NCI-H82 treated with DMSO at 0.1 percent for 48 hours (cell line): Measurements from ENCODE around the gene FAM89B.
A peak's percentile ranks its signal among the peaks of the same experiment; 100 is the strongest.

Experiments used
- DNase-seq: peaks from one replicate; lab custom pipeline; 2025; ENCODE audit not compliant: unreplicated experiment; lab: John Stamatoyannopoulos, UW

The FAM89B gene

DNA sequence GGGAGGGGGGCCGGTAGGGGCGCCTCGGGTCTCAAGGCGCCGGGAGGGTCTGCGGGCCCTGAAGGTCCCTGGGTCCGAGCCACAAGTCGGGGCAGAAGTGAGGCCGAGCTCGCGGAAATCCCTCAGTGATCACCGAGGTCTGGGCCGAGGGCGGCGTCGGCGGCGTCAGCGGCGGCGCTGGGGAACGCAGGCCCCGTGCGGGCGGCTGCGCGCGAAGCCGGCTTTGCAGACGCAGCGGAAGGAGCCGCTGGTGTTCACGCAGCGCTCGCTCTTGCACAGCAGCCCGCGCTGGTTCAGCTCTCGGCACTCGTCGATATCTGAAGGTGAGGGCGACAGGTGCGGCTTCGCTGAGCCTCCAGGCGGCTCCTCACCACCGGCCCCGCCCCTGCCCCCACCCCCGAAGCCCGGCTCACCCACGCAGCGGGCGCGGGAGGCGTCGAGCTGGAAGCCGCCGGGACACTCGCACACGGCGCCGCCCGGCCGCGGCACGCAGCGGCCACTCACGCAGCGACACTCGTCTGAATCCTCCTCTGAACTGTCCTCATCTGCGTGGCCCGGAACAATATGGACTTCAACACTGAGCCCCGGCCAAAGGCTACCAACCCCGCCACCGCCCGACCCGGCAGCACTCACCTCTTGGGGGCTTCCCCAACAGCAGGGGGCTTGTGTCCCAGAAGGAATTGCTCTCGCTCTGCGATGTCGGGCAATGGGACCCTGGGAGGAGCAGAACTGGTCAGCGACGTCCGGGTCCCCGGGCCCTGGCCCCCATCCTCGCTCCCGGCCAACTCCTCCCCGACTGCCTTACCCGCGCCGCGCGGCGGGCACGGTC is 33.2 kb upstream of the FAM89B start:
- DNase-seq: no peak

DNA sequence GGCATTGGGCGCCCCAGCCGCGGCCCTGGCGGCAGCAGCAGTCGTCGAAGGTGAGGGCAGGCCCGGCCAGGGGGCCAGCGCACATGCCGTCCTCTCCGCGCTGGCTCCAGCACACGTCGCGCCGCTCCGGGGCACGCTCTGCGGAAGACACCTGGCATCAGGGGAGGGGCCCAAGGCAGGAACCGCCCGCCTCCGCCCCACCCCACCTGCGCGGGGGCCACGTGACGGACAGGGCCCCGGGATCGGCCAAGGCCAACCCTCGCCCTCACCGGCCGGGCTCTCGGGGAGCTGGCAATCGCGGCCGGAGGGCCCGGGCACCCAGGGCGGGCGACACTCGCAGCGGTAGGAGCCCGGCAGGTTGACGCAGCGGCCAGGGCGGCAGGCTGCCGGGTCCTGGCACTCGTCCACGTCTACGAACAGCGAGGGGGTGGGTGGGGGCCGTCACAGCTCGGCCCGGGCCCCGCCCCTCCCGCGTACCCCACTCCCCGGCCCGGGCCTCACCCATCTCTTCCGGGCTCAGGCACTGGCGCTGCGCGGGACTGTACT is 32.5 kb upstream of the FAM89B start:
- no peak for DNase-seq

DNA sequence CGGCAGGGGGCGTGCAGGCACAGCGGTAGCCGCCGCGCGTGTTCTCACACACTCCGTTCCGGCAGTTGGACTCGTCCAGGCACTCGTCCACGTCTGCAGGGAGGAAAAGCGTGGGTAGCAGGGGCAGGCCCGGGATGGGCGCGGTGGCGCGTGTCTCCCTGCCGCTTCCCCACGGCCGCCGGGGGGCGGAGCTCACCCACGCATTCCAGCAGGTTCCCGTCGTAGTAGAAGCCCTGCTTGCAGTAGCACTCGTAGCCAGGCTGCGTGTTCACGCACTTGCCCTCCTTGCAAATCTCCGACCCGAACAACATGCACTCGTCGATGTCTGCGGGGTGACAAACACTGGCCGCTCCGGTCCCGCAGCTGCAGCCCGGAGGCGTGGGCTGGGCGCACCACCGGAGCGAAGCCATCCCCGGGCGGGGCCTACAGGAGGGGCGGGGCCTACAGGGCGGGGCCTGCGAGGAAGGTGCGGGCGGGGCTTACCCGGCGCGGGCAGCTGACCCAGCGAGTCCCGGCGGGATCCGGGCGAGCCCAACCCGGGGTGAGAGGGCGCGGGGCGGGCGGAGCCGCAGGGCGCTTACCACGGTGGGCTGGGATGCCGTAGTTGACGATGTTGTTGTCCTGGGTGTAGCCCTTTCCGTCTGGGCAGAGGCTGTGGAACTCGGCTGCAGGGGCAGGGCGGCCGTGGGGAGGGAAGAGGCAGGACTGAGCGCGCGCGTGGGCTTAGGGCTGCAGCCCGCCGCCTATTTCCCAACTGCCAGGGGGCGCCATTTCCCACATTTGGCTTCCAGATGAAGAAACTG is 31.8 kb upstream of the FAM89B start:
- peak; percentile 19 for DNase-seq

DNA sequence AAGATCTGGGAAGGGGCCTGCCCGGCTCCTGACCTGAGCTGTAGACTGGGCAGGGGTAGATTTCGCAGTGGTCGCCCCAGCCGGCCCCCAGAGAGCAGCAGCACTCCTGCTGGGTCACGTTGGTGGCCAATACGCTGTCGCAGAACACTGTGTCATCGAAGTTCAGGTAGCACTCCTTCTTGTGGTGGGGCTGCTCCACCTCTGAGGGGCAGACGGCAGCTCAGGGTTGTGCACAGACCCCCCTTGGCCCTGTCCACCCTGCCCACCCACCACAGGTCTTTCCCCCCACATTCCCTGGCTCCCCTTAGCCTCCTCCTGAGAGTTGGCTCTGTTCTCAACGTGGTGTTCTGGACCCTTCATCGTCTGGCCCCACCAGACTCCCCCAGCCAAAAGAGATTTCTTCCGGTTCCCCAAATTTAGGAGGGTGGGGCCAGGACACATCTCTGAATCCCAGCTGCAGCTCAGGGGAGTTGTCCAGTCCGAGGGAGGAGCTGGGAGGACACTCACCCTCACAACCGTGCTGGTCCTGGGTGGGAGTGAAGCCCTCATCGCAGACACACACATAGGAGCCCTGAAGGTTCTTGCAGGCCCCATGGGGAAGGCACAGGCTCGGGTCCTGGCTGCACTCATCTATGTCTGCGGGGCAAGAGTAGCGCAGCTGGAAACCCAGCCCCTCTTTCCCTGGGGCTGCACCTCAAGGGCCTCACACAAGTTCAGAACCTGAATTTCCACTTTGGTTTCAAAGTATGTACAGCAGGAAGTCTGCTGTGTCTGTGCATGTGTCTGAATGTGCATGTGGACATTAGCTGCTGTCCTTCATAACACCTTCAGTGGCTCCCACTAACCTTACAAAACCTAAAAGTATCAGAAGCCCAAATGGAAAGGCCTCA is 31.0 kb upstream of the FAM89B start:
- no peak for DNase-seq

DNA sequence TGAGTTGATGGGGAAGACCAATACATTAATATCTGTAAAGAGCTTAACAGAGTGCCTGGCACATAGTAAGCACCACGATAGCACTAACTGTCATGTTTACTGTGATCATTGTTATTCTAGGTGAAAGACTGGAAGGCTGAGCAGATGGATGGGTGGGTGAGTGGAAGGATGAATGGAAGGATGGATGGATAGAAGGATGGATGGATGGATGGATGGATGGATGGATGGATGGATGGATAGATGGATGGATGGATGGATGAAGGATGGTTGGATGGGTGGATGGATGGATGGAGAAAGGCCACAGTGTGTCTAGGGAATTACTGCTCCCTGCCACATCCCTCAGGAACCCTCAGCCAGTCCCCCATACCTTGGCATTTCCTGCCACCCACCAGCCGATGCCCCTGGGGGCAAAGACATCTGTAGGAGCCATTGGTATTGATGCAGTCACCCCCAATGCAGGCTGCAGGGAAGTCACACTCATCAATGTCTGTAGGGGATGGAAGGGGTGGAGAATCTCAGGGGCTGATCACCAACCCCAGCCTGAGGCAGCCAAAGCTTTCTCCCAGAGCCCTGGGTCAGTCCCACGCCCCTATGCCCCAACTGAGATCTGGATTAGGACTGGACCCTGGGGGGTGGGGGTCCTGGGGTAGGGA is 29.5 kb upstream of the FAM89B start:
- no peak for DNase-seq

DNA sequence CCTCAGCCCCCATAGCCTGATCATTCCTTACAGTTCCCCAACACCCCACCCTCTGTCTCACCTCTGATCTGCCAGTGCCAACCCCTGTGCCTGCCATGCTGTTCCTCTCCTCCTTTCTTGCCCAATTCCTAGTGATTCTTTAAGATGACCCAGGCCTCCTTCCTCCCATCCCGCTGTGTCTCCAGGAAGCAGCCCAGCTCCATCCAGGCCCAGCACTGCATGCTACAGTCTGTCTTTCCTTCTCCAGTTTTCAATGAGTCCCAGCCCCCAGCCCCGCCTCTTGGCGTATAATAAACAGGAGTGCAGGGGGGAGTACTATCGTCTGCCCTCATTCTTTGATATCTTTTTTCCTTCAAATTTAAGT is 26.5 kb upstream of the FAM89B start:
- no peak for DNase-seq

DNA sequence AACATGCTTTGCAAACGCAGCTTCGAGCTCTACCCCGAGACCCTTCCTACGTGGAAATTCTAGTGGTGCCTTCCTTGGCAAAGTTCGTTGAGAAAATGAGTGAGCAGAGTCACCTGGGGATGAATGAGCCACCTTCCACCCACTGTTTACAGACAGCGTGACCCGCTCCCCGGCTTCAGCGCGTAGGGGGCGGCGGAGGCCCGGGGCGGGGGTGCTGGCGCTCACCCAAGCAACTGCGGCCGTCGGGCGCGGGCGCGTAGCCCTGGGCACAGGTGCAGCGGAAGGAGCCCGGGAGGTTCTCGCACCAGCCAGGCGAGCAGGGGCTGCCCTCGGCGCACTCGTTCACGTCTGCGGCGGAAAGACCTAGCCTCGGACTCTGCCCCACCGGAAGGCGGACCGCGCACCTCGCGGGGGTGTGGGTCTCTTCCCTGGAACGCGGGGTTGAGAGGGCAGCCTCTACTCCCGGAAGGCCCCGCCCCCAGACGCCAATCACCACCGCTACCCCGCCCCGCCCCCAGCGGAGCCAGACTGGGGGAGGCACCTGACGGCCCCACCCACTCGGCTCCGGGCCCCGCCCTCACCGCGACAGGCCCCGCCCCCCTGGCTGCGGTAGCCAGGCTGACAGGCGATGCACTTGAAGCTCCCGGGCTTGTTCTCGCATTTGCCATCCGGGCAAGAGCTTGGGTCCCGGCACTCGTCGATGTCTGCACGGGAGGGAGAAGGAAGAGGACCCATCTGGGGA is 25.9 kb upstream of the FAM89B start:
- DNase-seq: peak; percentile 48

DNA sequence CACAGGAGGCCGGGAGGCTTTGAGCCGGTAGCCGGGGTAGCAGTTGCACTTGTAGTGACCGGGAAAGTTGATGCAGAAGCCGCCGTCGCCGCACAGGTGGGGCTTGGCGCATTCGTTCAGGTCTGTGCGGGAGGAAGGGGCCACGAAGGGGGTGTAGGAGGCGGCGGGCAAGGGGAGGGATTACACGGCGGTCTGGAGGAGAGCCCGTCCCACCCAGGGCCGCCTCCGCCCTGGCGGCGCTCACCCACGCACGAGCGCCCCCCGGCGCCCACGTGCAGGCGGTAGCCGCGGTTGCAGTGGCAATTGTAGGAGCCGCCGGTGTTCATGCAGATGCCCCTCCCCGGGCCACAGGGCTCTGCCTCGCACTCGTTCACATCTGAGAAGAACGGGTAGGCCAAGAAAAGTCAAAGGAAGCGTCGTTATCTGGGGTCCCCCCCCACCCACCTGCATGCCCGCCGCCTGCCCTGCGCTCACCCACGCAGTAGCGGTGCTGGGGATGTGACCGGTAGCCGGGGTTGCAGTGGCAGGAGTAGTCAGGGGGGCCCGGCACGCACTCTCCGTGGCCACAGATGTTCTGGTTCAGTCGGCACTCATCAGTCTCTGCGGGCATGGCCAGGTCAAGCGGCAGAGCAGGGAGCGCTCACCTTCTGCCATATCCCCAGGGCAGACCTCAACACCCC is 24.8 kb upstream of the FAM89B start:
- DNase-seq: no peak

DNA sequence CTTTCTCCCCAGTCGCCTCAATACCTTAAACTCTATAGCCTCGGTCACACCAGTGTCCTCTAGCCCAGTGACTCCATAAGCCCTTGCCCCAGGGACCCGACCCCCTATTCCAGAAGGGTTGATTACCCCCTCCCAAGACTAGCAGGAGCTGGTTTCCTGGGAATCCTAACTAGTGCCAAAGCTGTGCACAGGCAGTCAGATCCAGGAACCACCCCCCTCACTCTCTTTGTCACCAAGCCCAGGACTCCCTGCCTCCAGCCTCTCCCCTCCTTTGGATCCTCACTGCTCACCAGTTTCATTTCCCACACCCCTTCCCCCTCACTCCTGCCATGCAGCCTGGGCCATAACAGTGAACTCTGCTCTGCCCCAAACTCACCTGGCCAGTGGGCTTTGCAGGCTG is 23.9 kb upstream of the FAM89B start:
- DNase-seq: no peak

DNA sequence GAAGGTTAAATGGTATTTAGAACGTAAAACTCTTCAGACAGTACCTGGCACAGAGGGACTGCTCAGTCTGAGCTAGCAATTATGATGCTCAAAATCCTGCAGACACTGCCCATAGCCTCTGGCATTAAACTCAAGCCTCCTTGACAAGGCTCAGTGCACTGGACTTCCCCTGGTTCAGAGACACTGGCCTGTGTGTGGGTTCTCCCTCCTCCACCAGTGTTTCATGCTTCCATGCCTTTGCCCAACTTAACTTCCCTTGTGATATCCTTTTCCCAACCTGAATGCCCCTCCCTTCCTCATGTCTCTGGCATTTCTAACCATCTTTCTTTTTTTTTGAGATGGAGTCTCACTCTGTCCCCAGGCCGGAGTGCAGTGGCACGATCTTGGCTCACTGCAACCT is 23.2 kb upstream of the FAM89B start:
- DNase-seq: no peak

DNA sequence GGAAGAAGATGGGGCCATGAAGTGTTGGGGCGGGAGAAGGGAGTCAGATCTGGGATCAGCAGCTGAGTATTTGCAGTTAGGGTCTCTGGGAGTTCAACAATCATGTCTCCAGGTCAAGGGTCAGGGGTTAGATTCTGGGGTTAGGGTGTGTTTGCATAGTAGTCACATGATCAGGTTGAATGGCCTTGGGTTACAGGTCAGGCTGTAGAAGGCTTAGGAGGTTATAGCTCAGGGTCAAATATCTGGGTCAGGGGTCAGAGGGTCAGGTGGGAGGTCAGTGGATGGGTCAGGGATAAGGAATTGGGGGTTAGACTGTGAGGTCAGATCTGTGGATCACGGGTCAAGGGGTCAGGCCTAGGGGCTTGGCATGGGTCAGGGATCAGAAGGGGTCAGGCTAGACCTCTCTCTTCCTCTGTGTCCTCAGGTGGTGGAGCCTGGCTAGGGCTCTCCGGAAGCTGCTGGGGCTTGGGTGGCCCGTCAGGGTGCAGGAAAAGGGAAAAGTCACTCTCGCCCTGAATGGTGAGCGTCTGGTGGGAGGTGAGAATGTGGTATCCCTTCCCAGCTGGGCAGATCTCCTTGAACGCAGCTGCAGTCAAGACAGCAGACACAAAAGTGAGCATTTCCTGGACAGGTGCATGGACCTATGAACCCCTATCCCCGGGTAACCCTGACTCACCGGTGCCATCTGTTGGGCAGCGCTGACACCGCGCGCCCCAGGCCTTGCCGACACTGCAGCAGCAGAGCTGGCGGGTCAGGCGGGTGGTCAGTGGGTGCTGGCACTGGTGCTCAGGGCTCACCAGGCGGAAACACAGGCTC is 20.6 kb upstream of the FAM89B start:
- DNase-seq: no peak

DNA sequence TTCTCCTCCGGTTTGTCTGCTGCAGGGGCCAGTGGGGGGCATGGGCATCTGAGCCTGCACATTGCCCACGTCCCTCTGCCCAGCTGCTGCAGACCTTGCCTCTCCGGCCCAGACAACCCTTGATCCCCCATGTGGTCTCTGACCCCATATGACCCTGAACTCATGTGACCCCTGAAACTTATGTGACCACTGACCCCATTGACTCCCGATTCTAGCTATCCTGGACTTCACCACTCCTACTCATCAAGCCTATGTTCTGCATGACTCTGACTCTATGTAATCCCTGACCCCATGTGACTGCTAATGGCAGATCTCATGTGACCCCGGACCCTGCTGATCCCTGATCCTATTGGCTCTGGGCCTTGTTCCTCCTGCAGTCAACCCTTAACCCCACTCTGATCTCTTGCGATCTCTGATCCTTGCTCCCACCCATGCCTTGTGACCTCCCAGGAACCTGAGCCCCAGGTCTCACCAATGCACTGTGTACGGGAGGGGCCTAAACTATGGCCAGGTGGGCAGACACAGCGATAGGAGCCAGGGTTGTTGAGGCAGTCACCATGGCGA is 19.9 kb upstream of the FAM89B start:
- peak; percentile 32 for DNase-seq

DNA sequence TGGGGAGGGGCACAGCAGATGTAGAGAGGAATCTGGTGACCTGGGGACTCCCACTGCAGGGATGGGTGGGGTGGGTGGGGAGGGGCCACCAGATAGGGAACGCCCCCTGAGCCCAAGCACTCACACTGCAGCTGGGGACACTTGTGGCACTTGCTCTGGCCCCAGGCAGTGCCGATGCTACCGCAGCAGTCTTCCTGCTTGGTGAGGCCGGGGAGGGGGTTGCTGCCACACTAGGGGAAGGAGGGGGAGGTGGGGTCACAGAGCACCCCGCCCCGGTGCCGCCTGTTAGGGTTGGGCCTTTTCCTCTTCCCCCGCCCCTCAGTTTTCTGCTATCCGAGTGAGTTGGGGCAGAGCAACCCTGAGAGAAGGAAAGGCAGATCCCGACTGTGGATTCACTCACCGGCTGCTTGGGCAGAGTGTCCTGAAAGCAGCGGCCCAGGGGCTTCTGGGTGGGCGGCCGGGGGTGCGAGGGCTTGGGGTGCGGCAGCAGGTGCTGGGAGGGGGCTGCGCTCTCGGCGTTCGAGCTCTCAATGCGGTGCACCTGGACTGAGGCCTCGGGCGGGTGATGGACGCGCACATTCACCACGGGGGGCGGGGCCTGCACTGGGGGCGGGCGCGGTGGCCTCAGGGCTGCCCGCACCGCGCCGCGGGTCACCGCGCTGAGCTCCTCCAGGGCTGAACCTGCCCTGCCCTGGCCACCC is 18.9 kb upstream of the FAM89B start:
- no peak for DNase-seq

DNA sequence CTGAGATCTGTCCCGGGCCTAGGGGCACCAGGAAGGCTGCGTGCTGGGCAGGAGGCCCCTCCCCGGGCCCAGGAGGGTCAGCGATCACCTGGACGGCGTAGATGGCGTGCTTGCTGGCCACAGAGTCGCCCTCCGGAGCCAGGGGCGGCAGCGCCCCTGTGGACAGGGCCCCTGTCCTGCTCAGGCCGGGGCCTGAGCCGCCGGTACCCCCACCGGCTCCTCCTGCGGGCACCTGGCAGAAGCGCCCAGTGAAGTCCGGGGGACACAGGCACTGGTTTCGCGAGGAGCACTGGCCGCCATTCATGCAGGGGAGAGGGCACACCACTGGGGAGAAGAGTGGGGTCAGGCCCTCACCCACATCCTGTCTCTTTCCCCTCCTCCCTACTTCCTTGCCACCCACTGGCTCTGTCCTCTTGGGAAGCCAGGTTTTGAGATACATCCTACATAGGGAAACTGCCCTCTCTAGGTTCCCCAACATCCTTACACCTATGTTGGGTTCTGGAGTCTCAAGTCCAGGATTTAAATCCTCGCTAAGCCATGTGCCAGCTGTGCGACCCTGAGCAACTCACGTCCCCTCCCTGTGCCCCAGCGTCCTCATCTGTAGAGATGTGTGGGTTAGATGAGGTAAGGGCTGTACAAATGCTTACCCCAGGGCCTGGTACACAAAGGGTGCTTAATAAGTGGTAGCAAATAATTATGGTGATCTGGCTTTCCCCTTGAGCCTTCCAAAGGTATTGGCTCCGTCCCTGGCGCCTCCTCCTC is 18.1 kb upstream of the FAM89B start:
- DNase-seq: no peak

DNA sequence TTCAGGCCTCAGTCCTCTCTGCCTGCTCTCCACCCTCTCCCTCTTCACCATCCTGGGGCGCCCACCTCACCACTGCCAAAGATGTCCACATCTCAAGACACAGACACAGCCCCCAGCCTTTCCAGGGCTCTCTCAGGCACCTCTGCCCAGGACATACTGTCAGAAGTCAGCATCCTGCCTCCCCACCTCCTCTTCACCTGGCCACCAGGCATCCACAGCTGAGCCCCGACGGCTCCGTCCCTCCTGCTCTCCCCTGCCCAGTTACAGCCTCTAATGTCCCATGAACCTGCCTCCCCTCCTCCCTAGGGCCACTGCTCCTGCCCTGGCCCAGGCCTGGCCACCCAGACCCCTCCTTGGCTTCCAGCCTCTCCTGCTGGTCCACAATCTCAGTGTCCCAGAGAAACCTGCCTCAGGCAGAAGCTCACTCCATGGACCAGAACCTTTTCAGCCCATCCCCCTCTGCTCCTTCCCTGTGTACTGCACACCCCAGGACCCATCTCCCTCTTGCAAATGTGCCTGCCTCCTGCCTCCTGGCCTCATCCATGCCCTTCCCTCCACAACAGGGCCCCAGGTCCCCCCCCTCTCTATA is 17.4 kb upstream of the FAM89B start:
- DNase-seq: no peak

DNA sequence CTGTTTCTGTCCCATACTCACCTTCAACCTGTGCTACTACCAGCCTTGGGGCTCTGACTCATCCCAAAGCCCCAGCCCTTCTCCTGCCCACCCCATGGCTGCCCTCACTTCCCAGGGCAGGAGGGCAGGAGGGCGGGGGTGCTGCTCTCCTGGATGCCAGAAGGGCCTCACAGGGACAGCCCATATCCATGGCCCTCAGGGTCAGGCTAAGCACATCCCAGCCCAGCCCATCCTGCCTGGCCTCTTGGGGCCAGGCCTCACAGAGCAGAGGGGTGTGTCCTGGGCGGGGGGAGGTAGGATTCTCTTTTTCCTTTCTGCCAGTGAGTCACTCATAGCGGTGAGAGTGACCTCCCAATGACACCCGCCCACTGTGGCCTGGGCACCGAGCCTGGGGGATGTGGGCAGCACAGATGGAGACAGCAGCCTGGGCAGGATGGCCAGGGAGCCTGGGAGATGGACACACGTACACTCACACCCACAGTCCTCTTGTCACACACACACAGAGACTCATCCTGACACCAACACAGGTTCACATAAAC is 16.6 kb upstream of the FAM89B start:
- no peak for DNase-seq
